Stomach (tissue), 9 donors: ENCODE measurements around the gene GSTO1. TPM values are rescaled to one million over a fixed set of nuclear protein-coding genes. Genes with fewer than 3 reads are reported as not detected.

Source experiments
- DNase-seq, 2 donors: peaks; one replicate each; pipeline versions ENCODE4 v3.0.0 to v3.0.0-alpha.2; 2013 to 2019
- H3K27ac ChIP-seq, 5 donors: fragments of 200-600 bp in 4 of 5; sonication (generic) in 4 of 5; one replicate each; pipeline ENCODE4 v1.5.1; 2013 to 2019; ENCODE audit warnings: mild to moderate bottlenecking in 1 of 5, moderate library complexity in 1 of 5
- H3K27me3 ChIP-seq, 3 donors: fragments of 200-600 bp; sonication (generic); one replicate each; pipeline ENCODE4 v1.5.1; 2017 to 2019; ENCODE audit warnings: mixed run types in 1 of 3
- H3K36me3 ChIP-seq, 4 donors: fragments of 200-600 bp; sonication (generic); 1 replicate in 3 of 4; 2 replicates in 1 of 4; pipeline ENCODE4 v1.5.1; 2016 to 2019
- H3K4me1 ChIP-seq, 4 donors: fragments of 200-600 bp; sonication (generic); one replicate each; pipeline ENCODE4 v1.5.1; 2016 to 2019
- H3K4me3 ChIP-seq, 4 donors: fragments of 200-600 bp; sonication (generic) in 3 of 4; one replicate each; pipeline ENCODE4 v1.5.1; 2016 to 2019; ENCODE audit warnings: mild to moderate bottlenecking in 1 of 4
- H3K9me3 ChIP-seq, 4 donors: fragments of 200-600 bp; sonication (generic); one replicate each; pipeline ENCODE4 v1.5.1; 2016 to 2019
- CTCF ChIP-seq, 7 experiments: fragments of 450-650 bp in 4 of 7; fragments of 200-600 bp in 3 of 7; sonication (generic) in 3 of 7; IDR thresholded peaks; one replicate each; pipeline ENCODE4 v1.5.1; 2016 to 2019; ENCODE audit warnings: antibody characterized with exemption in 7 of 7, control low read depth in 2 of 7, mild to moderate bottlenecking in 1 of 7
- EP300 ChIP-seq: sonication (generic); formaldehyde crosslinking; IDR thresholded peaks from one replicate; pipeline ENCODE4 v1.6.1; 2017; ENCODE audit warnings: antibody characterized with exemption
- POLR2A ChIP-seq, 4 donors: fragments of 450-650 bp; IDR thresholded peaks; one replicate each; pipeline ENCODE4 v1.6.1; 2016; ENCODE audit warnings: antibody characterized with exemption in 4 of 4, control low read depth in 2 of 4, mild to moderate bottlenecking in 1 of 4, moderate library complexity in 1 of 4
- POLR2AphosphoS5 ChIP-seq, 3 donors: sonication (generic); formaldehyde crosslinking; IDR thresholded peaks; one replicate each; pipeline ENCODE4 v1.6.1; 2016; ENCODE audit warnings: antibody characterized with exemption in 3 of 3
- WGBS, 5 donors: extraction: QIAGEN DNeasy Blood & Tissue Kit in 3 of 5; methylation state at CpG; one replicate each; pipeline versions ENCODE4 v1.1.5 to v1.1.7; 2013 to 2018; 5-methylcytosine and 5-hydroxymethylcytosine counted together
- intact Hi-C: fragments of 100-400 bp; cut with DNase I; formaldehyde crosslinking; loops from one replicate; pipeline ENCODE4 v1.15.1; 2023; ENCODE audit warnings: low total_unique reads
- polyA plus RNA-seq, 3 donors: library from polyadenylated mRNA; stranded (reverse); fragments of 200-250 nt; gene quantifications; one replicate each; pipeline ENCODE4 v1.2.3, GENCODE V29; 2013
- total RNA-seq, 5 donors: library from RNA; depleted of rRNA; stranded (reverse); fragments of >200 nt; gene quantifications; one replicate each; pipeline versions ENCODE4 v1.1.0 to v1.2.3, GENCODE V29; 2014 to 2016
- donor health status: healthy with polysubstance abuse.
- donor health status: Bipolar disorder and iron deficiency.
- donor health status: healthy.

The GSTO1 gene
- total and polyA plus RNA-seq, 8 donors = 9.8 to 192 (median 76.4) TPM

DNA sequence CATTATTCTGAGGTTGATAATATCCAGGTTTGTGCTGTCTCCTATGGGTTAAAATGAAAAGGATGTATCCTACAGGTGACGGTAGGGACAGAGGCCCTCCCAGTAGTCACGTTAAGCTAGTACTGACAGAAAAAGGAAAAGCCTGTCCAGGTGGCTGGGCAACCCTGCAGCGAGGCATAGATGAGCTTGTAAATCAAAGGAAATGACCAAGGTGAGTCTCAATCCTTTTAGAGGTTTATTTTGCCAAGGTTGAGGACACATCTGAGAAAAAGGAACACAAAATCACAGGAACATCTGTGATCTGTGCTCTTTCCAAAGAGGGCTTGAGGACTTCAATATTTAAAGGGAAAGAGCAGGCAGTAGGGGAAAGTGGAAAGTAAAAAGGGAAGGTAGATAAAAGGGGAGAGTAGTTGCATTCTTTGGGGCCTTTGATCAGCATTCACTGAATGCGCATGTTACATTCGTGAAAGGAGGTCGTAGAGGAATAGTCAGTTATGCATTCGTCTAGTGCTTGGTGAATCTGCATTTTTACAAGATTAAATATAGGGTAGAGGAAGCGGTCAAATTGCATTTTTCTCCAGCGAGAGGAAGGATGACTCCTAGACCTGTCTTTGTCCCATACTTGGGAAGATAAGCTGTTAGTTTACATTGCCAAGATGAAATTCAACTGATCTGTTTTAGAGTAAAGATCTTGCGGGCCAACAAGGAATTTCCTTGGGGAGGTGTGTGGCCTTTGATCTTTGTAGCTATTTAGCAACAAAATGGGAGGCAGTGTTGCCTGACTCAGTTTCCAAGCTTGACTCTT lies 884 bp upstream of the GSTO1 start:
- Histone ChIP-seq H3K36me3 (peaks cover 7 to 17% (median 13%) of the 10 kb centered on the region in 4 donors), H3K9me3 (no peaks in the 10 kb centered on the region), H3K4me1 (peaks cover 14 to 44% (median 33%) of the 10 kb centered on the region in 4 donors), H3K27ac (peak overlapping the region; percentile 91 to 99 (median 95)), H3K27me3 (peaks cover 0 to 4% (median 0%) of the 10 kb centered on the region in 3 donors), H3K4me3 (peak overlapping the region; percentile 62 to 86 (median 76))
- DNase-seq = no peak
- 71 to 80% (median 77%) methylated on average over 10 of the region's 10 CpGs for WGBS, 5 donors
- intact Hi-C loops = no loop called here
- TF ChIP-seq CTCF (IDR thresholded peaks at IDR 0.05) (no peak), POLR2A (IDR thresholded peaks at IDR 0.05) (no peak), POLR2AphosphoS5 (IDR thresholded peaks at IDR 0.05) (no peak), EP300 (no peak)

- H3K9me3 ChIP-seq = no peaks in the 10 kb centered on the region
- H3K27ac ChIP-seq = peak overlapping the region; percentile 91 to 99 (median 95)
- TF ChIP-seq POLR2AphosphoS5 (IDR thresholded peaks at IDR 0.05) (peak; percentile 2 to 87 (median 74)), EP300 (no peak)
- peak in 1 of 2 donors; percentile 73 for DNase-seq
- peaks cover 0 to 4% (median 0%) of the 10 kb centered on the region in 3 donors for H3K27me3 ChIP-seq
- 0 to 1% (median 1%) methylated on average over 10 to 12 of the region's 12 CpGs for WGBS, 5 donors
- peaks cover 15 to 33% (median 29%) of the 10 kb centered on the region in 4 donors for H3K36me3 ChIP-seq
- intact Hi-C loops = no loop called here
- peaks cover 22 to 61% (median 46%) of the 10 kb centered on the region in 4 donors for H3K4me1 ChIP-seq
- peak overlapping the region; percentile 62 to 86 (median 76) for H3K4me3 ChIP-seq
Measured at GRCh38 chr10:104255311-104255981, 754 bp downstream of the GSTO1 start.

DNA sequence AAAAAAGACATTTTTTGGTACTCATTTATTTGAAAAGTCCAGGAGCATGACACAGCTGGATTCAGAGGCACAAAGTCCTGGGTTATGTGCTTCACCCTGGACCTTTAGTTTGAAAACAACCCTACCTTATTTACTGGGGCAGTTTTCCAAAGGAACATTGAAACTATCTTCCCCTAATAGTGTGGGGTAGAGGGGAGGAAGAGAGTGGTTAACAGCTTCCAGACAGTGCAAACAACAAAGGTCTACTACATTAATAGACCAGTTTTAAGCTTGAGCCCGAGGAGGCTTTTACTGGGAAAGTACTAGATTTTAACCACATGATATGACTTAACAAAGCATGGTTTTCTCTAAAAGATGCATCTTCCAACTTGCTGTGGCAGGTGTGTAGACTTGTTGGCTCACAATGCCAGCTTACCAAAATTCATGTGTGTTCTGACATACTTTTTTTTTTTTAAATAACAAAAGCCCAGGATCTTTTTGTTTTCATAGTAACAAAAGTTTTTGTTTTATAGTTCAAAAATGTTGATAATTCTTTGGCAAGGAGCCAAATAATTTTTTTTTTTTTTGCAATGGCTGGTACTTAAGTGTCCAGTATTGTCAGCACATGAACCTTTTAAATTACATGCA lies 1.8 kb downstream of the GSTO1 start:
- H3K4me3 ChIP-seq = peak overlapping the region; percentile 3 to 86 (median 68)
- intact Hi-C loops = no loop called here

GRCh38 chr10:104257235-104257634 lies 2.5 kb downstream of the GSTO1 start:
- no peak for TF ChIP-seq POLR2AphosphoS5 (IDR thresholded peaks at IDR 0.05)
- no peak for TF ChIP-seq CTCF (IDR thresholded peaks at IDR 0.05)
- no peak for DNase-seq
- WGBS, 5 donors = 93 to 96% (median 93%) methylated on average over 5 of the region's 5 CpGs
- H3K27me3 ChIP-seq = no peaks in the 10 kb centered on the region
- peaks cover 24 to 51% (median 46%) of the 10 kb centered on the region in 4 donors for H3K36me3 ChIP-seq
- intact Hi-C loops = no loop called here
- H3K4me1 ChIP-seq = peaks cover 32 to 78% (median 54%) of the 10 kb centered on the region in 4 donors
- H3K4me3 ChIP-seq = peak overlapping the region in 2 of 4 donors; percentile 75 to 86
- peak overlapping the region in 2 of 5 donors; percentile 97 to 99 for H3K27ac ChIP-seq
- H3K9me3 ChIP-seq = no peaks in the 10 kb centered on the region

More for the DNA sequence above, 1.8 kb downstream of the GSTO1 start:
- Histone ChIP-seq H3K4me1 (peaks cover 32 to 71% (median 51%) of the 10 kb centered on the region in 4 donors), H3K9me3 (no peaks in the 10 kb centered on the region), H3K36me3 (peaks cover 17 to 43% (median 39%) of the 10 kb centered on the region in 4 donors), H3K27me3 (no peaks in the 10 kb centered on the region), H3K27ac (peak overlapping the region in 4 of 5 donors; percentile 91 to 99 (median 96))
- WGBS, 5 donors = 2 to 13% (median 9%) methylated on average over 1 of the region's 1 CpG
- DNase-seq = no peak
- TF ChIP-seq EP300 (no peak), POLR2A (IDR thresholded peaks at IDR 0.05) (no peak), POLR2AphosphoS5 (IDR thresholded peaks at IDR 0.05) (no peak), CTCF (IDR thresholded peaks at IDR 0.05) (no peak)
